Loucy (cell line): ENCODE measurements around the gene CPXM2.

Experiments used
- EZH2phosphoT487 ChIP-seq: fragments of 200-600 bp; IDR thresholded peaks from 2 replicates; pipeline ENCODE4 v1.6.1; 2018; ENCODE audit warnings: antibody characterized with exemption, mild to moderate bottlenecking, moderate library complexity, borderline replicate concordance
- TF ChIP-seq, protein P1 (sequence below): fragments of 200-600 bp; sonication (generic); conservative IDR thresholded peaks from 2 replicates; pipeline ENCODE4 v1.5.1; 2014; ENCODE audit warnings: mild to moderate bottlenecking, antibody characterized with exemption, low read length

GRCh38 chr10:123759041-123759440, 132.6 kb downstream of the CPXM2 start:
- TF ChIP-seq, protein P1, sequence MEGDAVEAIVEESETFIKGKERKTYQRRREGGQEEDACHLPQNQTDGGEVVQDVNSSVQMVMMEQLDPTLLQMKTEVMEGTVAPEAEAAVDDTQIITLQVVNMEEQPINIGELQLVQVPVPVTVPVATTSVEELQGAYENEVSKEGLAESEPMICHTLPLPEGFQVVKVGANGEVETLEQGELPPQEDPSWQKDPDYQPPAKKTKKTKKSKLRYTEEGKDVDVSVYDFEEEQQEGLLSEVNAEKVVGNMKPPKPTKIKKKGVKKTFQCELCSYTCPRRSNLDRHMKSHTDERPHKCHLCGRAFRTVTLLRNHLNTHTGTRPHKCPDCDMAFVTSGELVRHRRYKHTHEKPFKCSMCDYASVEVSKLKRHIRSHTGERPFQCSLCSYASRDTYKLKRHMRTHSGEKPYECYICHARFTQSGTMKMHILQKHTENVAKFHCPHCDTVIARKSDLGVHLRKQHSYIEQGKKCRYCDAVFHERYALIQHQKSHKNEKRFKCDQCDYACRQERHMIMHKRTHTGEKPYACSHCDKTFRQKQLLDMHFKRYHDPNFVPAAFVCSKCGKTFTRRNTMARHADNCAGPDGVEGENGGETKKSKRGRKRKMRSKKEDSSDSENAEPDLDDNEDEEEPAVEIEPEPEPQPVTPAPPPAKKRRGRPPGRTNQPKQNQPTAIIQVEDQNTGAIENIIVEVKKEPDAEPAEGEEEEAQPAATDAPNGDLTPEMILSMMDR = no peak
- no peak for TF ChIP-seq EZH2phosphoT487
